HepG2 (cell line): ENCODE data around the gene TEX19. TPM values are rescaled to one million over a fixed set of nuclear protein-coding genes. Genes with fewer than 3 reads are reported as not detected.

Source experiments
- KLF13 ChIP-seq: sonication (generic); formaldehyde crosslinking; IDR thresholded peaks from 2 replicates; pipeline ENCODE4 v1.4.0; 2020; ENCODE audit warnings: mild to moderate bottlenecking, missing genetic modification reagents
- NFIB ChIP-seq: sonication (generic); formaldehyde crosslinking; IDR thresholded peaks from 2 replicates; pipeline ENCODE4 v1.9.0; 2021; ENCODE audit warnings: missing genetic modification reagents, mild to moderate bottlenecking, borderline replicate concordance
- NFKBIZ ChIP-seq: IDR thresholded peaks from 2 replicates; pipeline ENCODE4 v1.6.1; 2018; ENCODE audit warnings: missing genetic modification reagents, missing compliant biosample characterization
- PHB2 ChIP-seq: fragments of 450-650 bp; IDR thresholded peaks from 2 replicates; pipeline ENCODE4 v1.6.1; 2018; ENCODE audit not compliant: partially characterized antibody
- PHF5A ChIP-seq: IDR thresholded peaks from one replicate; pipeline ENCODE4 v1.6.1; 2018; ENCODE audit warnings: low read depth, missing genetic modification reagents; ENCODE audit not compliant: unreplicated experiment
- RARG ChIP-seq: sonication (generic); formaldehyde crosslinking; IDR thresholded peaks from 2 replicates; pipeline ENCODE4 v1.4.0; 2020; ENCODE audit warnings: low read depth, mild to moderate bottlenecking, missing genetic modification reagents
- STAG1 ChIP-seq: sonication (generic); formaldehyde crosslinking; IDR thresholded peaks from 2 replicates; pipeline ENCODE4 v1.4.0; 2020; ENCODE audit warnings: missing genetic modification reagents
- U2AF1 ChIP-seq: fragments of 200-400 bp; formaldehyde crosslinking; optimal IDR thresholded peaks from 2 replicates; pipeline ENCODE3; 2017; ENCODE audit warnings: mild to moderate bottlenecking, low read depth, low read length
- ZBTB38 ChIP-seq: sonication (generic); formaldehyde crosslinking; IDR thresholded peaks from 2 replicates; pipeline ENCODE4 v1.5.1; 2020; ENCODE audit warnings: mild to moderate bottlenecking, missing genetic modification reagents
- ZFY ChIP-seq: sonication (generic); formaldehyde crosslinking; IDR thresholded peaks from 2 replicates; pipeline ENCODE4 v1.4.0; 2020; ENCODE audit warnings: missing genetic modification reagents
- ZNF18 ChIP-seq: sonication (generic); formaldehyde crosslinking; IDR thresholded peaks from 2 replicates; pipeline ENCODE4 v1.8.0; 2022; ENCODE audit warnings: mild to moderate bottlenecking, missing genetic modification reagents; ENCODE audit not compliant: insufficient replicate concordance
- ZNF276 ChIP-seq: sonication (generic); formaldehyde crosslinking; IDR thresholded peaks from 2 replicates; pipeline ENCODE4 v1.4.0; 2020; ENCODE audit warnings: mild to moderate bottlenecking, low read depth, missing genetic modification reagents
- ZNF790 ChIP-seq: sonication (generic); formaldehyde crosslinking; IDR thresholded peaks from 2 replicates; pipeline ENCODE4 v1.8.0; 2022; ENCODE audit warnings: missing genetic modification reagents, mild to moderate bottlenecking, borderline replicate concordance
- polyA plus RNA-seq, 8 experiments: library from polyadenylated mRNA; depleted of rRNA in 3 of 8; stranded (reverse) in 7 of 8; unstranded in 1 of 8; fragments of >200 nt; fragmentation: Illumina TruSeq in 4 of 8; extraction: Trizol in 4 of 8; gene quantifications; 2 replicates each; pipeline versions ENCODE4 v1.2.1 to v1.2.3, GENCODE V29; 2011 to 2016; ENCODE audit warnings: low read depth in 4 of 8, missing spikeins in 1 of 8, mixed read lengths in 1 of 8; ENCODE audit not compliant: insufficient read depth in 1 of 8
- total RNA-seq, 5 experiments: library from RNA; depleted of rRNA; stranded (reverse); fragments of >200 nt; fragmentation: Illumina TruSeq; extraction: Trizol; gene quantifications; 2 replicates each; pipeline ENCODE4 v1.2.3, GENCODE V29; 2016; ENCODE audit warnings: low read depth in 1 of 5
- TF ChIP-seq, protein P1 (sequence below): sonication (generic); formaldehyde crosslinking; IDR thresholded peaks from 2 replicates; pipeline ENCODE4 v1.4.0; 2020; ENCODE audit warnings: missing genetic modification reagents, mild to moderate bottlenecking, borderline replicate concordance
- TF ChIP-seq, protein P2 (sequence below): sonication (generic); formaldehyde crosslinking; IDR thresholded peaks from 2 replicates; pipeline ENCODE4 v1.4.0; 2020; ENCODE audit warnings: missing genetic modification reagents
- TF ChIP-seq, protein P3 (sequence below): sonication (generic); formaldehyde crosslinking; IDR thresholded peaks from 2 replicates; pipeline ENCODE4; 2020; ENCODE audit warnings: missing genetic modification reagents, mild to moderate bottlenecking, borderline replicate concordance

The TEX19 gene
- total and polyA plus RNA-seq, 2 of the 13 experiments (the other 11 are each of a cell fraction or from before 2014, with no cell fraction given): 1.3 to 6.0 TPM

DNA sequence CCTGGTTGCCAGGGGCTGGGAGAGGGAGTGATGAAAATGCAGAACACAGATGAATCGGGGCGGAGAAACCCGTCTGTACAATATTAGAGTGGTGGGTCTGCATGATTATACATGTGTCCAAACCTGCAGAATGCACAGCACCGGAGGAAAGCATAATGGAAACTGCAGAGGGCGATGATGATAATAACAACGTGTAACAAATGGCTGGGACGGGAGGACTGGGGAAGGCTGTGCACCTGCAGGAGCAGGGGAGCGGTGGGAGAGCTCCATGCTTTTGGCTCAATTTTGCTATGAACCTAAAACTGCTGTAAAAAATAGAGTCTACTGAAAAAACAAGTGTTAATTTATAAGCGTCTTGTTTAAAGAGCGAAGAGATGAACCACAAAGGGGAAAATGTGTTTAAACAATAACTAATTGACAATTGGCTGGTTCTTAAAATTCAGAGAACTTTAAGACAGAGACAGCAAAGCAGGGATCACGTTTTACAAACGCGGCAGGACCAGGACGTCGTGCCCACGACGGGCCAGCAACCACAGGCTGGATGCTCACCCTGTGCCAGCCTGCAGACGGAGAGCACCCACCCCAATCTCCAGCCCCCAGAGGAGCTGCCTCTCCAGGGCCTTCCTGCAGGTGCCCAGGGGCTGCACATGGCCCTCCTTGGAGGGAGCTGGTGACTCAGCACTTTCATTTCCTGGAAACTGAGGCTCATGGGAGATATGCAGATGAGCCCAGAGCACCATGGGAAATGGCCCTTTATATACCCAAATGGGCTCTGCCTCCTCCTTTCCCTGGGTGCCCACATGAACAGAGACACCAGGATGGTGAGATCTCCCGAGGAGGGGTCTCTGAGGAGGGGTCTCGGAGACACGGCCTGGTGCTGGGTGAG, at the start of gene TEX19 (continued):
- TF ChIP-seq, protein P1, sequence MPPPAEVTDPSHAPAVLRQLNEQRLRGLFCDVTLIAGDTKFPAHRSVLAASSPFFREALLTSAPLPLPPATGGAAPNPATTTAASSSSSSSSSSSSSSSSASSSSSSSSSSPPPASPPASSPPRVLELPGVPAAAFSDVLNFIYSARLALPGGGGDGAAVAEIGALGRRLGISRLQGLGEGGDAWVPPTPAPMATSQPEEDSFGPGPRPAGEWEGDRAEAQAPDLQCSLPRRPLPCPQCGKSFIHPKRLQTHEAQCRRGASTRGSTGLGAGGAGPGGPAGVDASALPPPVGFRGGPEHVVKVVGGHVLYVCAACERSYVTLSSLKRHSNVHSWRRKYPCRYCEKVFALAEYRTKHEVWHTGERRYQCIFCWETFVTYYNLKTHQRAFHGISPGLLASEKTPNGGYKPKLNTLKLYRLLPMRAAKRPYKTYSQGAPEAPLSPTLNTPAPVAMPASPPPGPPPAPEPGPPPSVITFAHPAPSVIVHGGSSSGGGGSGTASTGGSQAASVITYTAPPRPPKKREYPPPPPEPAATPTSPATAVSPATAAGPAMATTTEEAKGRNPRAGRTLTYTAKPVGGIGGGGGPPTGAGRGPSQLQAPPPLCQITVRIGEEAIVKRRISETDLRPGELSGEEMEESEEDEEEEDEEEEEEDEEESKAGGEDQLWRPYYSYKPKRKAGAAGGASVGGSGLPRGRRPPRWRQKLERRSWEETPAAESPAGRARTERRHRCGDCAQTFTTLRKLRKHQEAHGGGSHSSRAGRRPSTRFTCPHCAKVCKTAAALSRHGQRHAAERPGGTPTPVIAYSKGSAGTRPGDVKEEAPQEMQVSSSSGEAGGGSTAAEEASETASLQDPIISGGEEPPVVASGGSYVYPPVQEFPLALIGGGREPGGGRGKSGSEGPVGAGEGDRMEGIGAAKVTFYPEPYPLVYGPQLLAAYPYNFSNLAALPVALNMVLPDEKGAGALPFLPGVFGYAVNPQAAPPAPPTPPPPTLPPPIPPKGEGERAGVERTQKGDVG (CRISPR knock-in tag): 0 out of 2 replicates have a peak, but pooled peaks have one; percentile 22
- TF ChIP-seq, protein P2, sequence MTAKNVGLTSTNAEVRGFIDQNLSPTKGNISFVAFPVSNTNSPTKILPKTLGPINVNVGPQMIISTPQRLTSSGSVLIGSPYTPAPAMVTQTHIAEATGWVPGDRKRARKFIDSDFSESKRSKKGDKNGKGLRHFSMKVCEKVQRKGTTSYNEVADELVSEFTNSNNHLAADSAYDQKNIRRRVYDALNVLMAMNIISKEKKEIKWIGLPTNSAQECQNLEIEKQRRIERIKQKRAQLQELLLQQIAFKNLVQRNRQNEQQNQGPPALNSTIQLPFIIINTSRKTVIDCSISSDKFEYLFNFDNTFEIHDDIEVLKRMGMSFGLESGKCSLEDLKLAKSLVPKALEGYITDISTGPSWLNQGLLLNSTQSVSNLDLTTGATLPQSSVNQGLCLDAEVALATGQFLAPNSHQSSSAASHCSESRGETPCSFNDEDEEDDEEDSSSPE (CRISPR knock-in tag): peak; percentile 49
- TF ChIP-seq ZNF276 (CRISPR knock-in tag): 0 out of 2 replicates have a peak, but pooled peaks have one; percentile 45
- TF ChIP-seq PHF5A (CRISPR knock-in tag): no peak
- TF ChIP-seq, protein P3, sequence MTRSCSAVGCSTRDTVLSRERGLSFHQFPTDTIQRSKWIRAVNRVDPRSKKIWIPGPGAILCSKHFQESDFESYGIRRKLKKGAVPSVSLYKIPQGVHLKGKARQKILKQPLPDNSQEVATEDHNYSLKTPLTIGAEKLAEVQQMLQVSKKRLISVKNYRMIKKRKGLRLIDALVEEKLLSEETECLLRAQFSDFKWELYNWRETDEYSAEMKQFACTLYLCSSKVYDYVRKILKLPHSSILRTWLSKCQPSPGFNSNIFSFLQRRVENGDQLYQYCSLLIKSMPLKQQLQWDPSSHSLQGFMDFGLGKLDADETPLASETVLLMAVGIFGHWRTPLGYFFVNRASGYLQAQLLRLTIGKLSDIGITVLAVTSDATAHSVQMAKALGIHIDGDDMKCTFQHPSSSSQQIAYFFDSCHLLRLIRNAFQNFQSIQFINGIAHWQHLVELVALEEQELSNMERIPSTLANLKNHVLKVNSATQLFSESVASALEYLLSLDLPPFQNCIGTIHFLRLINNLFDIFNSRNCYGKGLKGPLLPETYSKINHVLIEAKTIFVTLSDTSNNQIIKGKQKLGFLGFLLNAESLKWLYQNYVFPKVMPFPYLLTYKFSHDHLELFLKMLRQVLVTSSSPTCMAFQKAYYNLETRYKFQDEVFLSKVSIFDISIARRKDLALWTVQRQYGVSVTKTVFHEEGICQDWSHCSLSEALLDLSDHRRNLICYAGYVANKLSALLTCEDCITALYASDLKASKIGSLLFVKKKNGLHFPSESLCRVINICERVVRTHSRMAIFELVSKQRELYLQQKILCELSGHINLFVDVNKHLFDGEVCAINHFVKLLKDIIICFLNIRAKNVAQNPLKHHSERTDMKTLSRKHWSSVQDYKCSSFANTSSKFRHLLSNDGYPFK (CRISPR knock-in tag): peak; percentile 67; the same call in 1 of the 2 replicates
- TF ChIP-seq NFKBIZ (CRISPR knock-in tag): 0 out of 2 replicates have a peak, but pooled peaks have one; percentile 21
- TF ChIP-seq ZBTB38: peak; percentile 37; the same call in 1 of the 2 replicates
- TF ChIP-seq STAG1 (CRISPR knock-in tag): peak; percentile 50
- no peak for TF ChIP-seq U2AF1
- no peak for TF ChIP-seq ZNF18
- TF ChIP-seq NFIB: 0 out of 2 replicates have a peak, but pooled peaks have one; percentile 50
- TF ChIP-seq RARG (CRISPR knock-in tag): no peak
- no peak for TF ChIP-seq ZNF790 (CRISPR knock-in tag)
- 0 out of 2 replicates have a peak, but pooled peaks have one; percentile 62 for TF ChIP-seq KLF13 (CRISPR knock-in tag)
- no peak for TF ChIP-seq PHB2
- TF ChIP-seq ZFY: peak; percentile 45; the same call in 1 of the 2 replicates
